NCI-H2107 (cell line): ENCODE results near the gene AMDHD1.

ENCODE experiments used
- DNase-seq: peaks from one replicate; lab custom pipeline; 2025; lab: John Stamatoyannopoulos, UW

Gene AMDHD1

GRCh38 chr12:95943330-95943842 is at the start of gene AMDHD1:
Gene AMDHD1 (plus strand): TSS chr12:95943331. CDS start chr12:95943399, 68 bp downstream.
- DNase-seq = no peak

DNA sequence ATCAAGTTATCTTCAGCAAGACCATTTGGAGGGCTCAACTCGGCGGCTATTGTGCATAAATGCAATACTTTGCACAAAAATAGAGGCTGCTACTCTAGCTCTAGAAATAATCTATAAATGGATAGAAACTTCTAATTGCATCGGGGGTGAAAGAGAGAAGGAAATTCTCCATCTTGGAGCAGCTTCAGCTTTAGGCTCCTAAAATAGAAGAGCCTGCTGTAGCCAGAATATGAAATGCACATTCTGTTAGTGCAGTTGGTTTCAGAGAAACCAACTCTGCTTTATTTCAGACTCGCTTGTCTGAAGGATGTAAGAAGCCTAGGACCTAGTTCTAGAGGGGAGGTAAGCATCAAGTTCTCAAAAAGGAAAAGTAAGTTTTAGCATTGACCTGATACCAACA is 46.3 kb upstream of the AMDHD1 start:
- no peak for DNase-seq

- no peak for DNase-seq
These were observed 45.0 kb upstream of the AMDHD1 start for GRCh38 chr12:95898081-95898480.

- DNase-seq = no peak
These were observed 34.6 kb upstream of the AMDHD1 start for GRCh38 chr12:95908573-95908972.

DNA sequence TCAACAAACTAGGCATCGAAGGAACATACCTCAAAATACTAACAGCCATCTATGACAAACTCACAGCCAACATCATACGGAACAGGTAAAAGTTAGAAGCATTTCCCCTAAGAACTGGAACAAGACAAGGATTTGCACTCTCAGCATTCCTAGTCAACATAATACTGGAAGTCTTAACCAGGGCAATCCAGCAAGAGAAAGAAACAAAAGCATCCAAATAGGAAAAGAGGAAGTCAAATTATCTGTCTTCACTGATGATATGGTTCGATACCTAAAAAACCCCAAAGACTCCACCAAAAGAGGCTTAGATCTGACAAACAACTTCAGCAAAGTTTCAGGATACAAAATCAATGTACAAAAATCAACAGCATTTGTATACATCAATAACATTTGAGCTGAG is 33.3 kb upstream of the AMDHD1 start:
- no peak for DNase-seq

GRCh38 chr12:95918194-95918993 is 24.7 kb upstream of the AMDHD1 start:
- DNase-seq = no peak

DNA sequence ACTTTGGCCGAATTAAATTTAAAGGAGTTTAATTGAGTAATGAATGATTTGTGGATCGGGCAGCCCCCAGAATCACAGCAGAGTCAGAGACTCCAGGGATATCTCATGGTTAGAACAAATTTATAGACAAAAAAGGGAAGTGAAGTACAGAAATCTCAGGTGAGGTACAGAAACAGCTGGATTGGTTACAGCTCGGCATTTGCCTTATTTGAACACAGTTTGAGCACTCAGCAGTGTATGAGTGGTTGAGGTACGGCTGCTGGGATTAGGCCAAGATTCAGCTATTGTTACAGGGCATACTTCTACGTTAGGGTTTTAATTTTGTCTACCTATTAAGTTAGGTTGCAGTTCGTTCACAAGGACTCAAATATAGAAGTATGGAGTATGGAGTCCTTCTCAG is 24.0 kb upstream of the AMDHD1 start:
- DNase-seq = no peak

DNA sequence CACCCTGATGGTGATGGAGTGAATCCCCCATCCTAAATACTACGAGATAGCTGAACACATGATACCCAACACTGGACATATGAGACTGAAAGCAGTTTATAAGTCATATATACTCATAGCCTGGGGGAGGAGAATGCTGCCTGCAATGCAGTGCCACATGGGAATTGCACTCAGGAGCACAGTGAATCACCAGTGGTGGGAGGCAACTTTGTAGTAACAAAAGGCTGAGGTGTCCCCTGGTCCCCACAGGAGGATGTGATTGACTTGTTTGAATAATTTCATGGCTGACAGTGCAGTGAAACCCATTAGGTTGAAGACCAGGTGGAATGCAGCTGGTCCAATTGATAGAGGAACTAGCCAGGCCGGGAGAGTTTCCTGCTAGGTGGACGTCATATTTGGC is 20.9 kb upstream of the AMDHD1 start:
- DNase-seq = no peak

DNA sequence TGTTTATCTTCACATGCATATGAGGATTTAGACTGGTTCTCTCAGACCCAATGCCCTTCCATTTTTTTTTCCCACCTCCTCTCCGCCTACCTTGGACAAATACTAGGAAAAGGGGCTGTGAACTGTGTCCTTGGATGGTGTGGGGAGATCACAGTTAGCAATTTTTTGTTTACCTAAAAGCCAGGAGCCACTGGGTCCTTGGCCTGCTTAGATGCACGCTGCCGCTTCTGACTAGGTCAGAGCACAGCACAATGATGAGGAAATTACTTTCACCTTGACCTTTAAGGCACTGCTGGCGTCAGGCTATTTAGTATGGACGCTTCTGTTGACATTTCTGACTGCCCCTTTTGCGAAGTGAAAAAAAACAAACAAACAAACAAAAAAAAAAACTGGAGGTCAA is 2.6 kb upstream of the AMDHD1 start:
- no peak for DNase-seq

- DNase-seq = no peak
These were observed 1.0 kb upstream of the AMDHD1 start for GRCh38 chr12:95942101-95942523.

- peak; percentile 47 for DNase-seq
These were observed 404 bp upstream of the AMDHD1 start, which contains the start of gene CCDC38 for GRCh38 chr12:95942524-95943329. Gene CCDC38 (minus strand): TSS chr12:95942614. CDS start chr12:95936509, 6,105 bp downstream.

GRCh38 chr12:95944108-95944704 is 1.1 kb downstream of the AMDHD1 start:
- DNase-seq = no peak

- DNase-seq = no peak
These were observed 6.5 kb downstream of the AMDHD1 start for GRCh38 chr12:95949477-95950206.

DNA sequence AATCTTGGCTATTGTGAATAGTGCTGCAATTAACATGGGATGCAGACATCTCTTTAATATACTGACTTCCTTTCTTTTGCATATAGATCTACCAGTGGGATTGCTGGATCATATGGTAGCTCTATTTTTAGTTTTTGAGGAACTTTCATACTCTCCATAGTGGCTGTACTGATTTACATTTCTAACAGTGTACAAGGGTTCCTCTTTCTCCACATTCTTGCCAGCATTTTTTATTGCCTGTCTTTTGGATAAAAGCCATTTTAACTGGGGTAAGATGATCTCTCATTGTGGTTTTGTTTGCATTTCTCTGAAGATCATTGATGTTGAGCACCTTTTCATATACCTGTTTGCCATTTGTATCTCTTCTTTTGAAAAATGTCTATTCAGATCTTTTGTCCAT is 8.4 kb downstream of the AMDHD1 start:
- DNase-seq = no peak

GRCh38 chr12:95953000-95953399 is 9.9 kb downstream of the AMDHD1 start:
- DNase-seq = no peak

GRCh38 chr12:95955549-95956159 is 12.5 kb downstream of the AMDHD1 start:
- DNase-seq = no peak

GRCh38 chr12:95956557-95957145 is 13.5 kb downstream of the AMDHD1 start:
- DNase-seq = no peak

DNA sequence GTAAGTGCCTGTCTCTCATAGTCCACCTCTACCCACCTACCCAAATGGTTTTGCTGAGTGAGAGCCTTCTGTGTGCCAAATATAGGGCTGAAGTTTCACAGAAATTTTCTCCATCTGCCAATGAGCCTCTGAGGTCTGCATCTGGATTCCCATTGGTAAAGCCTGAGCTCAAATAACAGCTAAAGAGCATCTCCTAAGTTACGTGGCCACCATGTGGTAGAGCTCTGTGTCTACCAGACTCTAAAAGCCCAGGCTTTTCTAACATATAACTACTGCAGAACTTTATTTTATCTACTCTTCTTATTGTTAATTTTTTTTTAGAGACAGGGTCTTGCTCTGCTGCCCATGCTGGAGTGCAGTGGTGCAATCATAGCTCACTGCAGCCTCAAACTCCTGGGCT is 16.0 kb downstream of the AMDHD1 start:
- DNase-seq = no peak

GRCh38 chr12:95960241-95960640 is 17.1 kb downstream of the AMDHD1 start:
- DNase-seq = no peak

- DNase-seq = no peak
These were observed 19.1 kb downstream of the AMDHD1 start for GRCh38 chr12:95962222-95962621.

DNA sequence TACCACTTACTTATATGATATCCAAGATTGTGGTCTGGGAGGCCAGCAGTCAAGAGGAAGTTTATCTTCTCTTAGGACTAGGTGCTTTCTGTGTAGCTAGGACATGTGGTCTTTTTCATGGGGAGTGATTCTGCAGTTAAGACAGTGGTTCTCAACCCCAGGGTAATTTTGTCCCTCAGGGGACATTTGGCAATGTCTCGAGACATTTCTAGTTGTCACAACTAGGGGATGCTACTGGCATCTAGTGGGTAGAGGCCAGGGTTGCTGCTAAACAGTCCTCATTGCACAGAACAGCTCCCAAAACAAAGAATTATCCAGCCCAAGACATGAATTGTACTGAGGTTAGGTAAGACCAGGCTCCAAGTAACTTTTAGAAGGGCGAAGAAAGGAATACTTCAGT is 20.0 kb downstream of the AMDHD1 start:
- DNase-seq = no peak
